ENCODE measurements around the gene TRIM37. TPM values are rescaled to one million over a fixed set of nuclear protein-coding genes. Genes with fewer than 3 reads are reported as not detected.

The TRIM37 gene
- polyA plus RNA-seq, 1 of the 3 experiments (the other 2 are of a cell fraction): 20.5 TPM

DNA sequence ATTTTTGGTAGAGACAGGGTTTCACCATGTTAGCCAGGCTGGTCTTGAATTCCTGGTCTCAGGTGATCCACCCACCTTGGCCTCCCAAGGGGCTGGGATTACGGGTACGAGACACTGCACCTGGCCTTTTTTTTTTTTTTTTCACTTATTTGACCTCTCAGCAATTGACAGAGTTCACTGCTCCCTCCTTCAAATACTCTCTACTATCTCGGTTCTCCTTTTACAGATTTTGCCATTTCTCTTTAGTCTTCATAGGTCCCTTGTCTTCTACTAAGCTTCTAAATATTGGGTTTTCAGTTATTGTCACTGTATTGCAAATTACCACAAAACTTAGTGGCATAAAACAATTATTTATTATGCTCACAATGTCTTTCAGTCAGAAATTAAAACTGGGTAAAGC, 159.3 kb downstream of the TRIM37 start:
- TF ChIP-seq TCF12 (IDR thresholded peaks at IDR 0.05) (no peak), EP300 (IDR thresholded peaks at IDR 0.05; ENCODE audit: borderline replicate concordance in 1 of 2, low read depth in 1 of 2, low read length in 1 of 2) (no peak), ELF1 (IDR thresholded peaks at IDR 0.05) (no peak), GATA2 (CRISPR knock-in tag; IDR thresholded peaks at IDR 0.05) (no peak), TEAD4 (IDR thresholded peaks at IDR 0.05; ENCODE audit: borderline replicate concordance, insufficient read depth) (no peak), TAF1 (IDR thresholded peaks at IDR 0.05; ENCODE audit: borderline replicate concordance, low read depth, low read length) (no peak)
- TF ChIP-seq, protein P1, sequence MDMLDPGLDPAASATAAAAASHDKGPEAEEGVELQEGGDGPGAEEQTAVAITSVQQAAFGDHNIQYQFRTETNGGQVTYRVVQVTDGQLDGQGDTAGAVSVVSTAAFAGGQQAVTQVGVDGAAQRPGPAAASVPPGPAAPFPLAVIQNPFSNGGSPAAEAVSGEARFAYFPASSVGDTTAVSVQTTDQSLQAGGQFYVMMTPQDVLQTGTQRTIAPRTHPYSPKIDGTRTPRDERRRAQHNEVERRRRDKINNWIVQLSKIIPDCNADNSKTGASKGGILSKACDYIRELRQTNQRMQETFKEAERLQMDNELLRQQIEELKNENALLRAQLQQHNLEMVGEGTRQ (IDR thresholded peaks at IDR 0.05; ENCODE audit: borderline replicate concordance, low read depth, low read length): no peak
- TF ChIP-seq, protein P2, sequence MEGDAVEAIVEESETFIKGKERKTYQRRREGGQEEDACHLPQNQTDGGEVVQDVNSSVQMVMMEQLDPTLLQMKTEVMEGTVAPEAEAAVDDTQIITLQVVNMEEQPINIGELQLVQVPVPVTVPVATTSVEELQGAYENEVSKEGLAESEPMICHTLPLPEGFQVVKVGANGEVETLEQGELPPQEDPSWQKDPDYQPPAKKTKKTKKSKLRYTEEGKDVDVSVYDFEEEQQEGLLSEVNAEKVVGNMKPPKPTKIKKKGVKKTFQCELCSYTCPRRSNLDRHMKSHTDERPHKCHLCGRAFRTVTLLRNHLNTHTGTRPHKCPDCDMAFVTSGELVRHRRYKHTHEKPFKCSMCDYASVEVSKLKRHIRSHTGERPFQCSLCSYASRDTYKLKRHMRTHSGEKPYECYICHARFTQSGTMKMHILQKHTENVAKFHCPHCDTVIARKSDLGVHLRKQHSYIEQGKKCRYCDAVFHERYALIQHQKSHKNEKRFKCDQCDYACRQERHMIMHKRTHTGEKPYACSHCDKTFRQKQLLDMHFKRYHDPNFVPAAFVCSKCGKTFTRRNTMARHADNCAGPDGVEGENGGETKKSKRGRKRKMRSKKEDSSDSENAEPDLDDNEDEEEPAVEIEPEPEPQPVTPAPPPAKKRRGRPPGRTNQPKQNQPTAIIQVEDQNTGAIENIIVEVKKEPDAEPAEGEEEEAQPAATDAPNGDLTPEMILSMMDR (IDR thresholded peaks at IDR 0.05): no peak
- TF ChIP-seq, protein P3, sequence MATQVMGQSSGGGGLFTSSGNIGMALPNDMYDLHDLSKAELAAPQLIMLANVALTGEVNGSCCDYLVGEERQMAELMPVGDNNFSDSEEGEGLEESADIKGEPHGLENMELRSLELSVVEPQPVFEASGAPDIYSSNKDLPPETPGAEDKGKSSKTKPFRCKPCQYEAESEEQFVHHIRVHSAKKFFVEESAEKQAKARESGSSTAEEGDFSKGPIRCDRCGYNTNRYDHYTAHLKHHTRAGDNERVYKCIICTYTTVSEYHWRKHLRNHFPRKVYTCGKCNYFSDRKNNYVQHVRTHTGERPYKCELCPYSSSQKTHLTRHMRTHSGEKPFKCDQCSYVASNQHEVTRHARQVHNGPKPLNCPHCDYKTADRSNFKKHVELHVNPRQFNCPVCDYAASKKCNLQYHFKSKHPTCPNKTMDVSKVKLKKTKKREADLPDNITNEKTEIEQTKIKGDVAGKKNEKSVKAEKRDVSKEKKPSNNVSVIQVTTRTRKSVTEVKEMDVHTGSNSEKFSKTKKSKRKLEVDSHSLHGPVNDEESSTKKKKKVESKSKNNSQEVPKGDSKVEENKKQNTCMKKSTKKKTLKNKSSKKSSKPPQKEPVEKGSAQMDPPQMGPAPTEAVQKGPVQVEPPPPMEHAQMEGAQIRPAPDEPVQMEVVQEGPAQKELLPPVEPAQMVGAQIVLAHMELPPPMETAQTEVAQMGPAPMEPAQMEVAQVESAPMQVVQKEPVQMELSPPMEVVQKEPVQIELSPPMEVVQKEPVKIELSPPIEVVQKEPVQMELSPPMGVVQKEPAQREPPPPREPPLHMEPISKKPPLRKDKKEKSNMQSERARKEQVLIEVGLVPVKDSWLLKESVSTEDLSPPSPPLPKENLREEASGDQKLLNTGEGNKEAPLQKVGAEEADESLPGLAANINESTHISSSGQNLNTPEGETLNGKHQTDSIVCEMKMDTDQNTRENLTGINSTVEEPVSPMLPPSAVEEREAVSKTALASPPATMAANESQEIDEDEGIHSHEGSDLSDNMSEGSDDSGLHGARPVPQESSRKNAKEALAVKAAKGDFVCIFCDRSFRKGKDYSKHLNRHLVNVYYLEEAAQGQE (IDR thresholded peaks at IDR 0.05; ENCODE audit: low read depth, low read length): no peak
- TF ChIP-seq, protein P4, sequence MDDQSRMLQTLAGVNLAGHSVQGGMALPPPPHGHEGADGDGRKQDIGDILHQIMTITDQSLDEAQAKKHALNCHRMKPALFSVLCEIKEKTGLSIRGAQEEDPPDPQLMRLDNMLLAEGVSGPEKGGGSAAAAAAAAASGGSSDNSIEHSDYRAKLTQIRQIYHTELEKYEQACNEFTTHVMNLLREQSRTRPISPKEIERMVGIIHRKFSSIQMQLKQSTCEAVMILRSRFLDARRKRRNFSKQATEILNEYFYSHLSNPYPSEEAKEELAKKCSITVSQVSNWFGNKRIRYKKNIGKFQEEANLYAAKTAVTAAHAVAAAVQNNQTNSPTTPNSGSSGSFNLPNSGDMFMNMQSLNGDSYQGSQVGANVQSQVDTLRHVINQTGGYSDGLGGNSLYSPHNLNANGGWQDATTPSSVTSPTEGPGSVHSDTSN (IDR thresholded peaks at IDR 0.05): no peak
- Histone ChIP-seq H3K79me2 (ENCODE audit: insufficient read depth) (no peaks in the 10 kb centered on the region), H3F3A (replicated peaks; ENCODE audit: insufficient read depth) (no peaks in the 10 kb centered on the region), H3K4me3 (ENCODE audit: low read depth in 2 of 2, low read length in 1 of 2) (no peak overlapping the region), H3K9me3 (peaks cover 16% of the 10 kb centered on the region), H3K27me3 (ENCODE audit: insufficient read depth) (no peaks in the 10 kb centered on the region), H3K27ac (ENCODE audit: low read depth in 2 of 2, low read length in 1 of 2) (no peak overlapping the region), H2AFZ (ENCODE audit: low read depth) (no peak overlapping the region), H3K4me2 (no peak overlapping the region), H4K20me1 (ENCODE audit: insufficient read depth) (no peaks in the 10 kb centered on the region), H3K36me3 (replicated peaks in 1 of 2; ENCODE audit: control insufficient read depth in 1 of 2, insufficient read depth in 2 of 2, low read length in 1 of 2) (no peaks in the 10 kb centered on the region), H3K9ac (no peak overlapping the region), H3K4me1 (ENCODE audit: control insufficient read depth in 1 of 2, insufficient read depth in 2 of 2, low read depth in 1 of 2, low read length in 1 of 2) (no peaks in the 10 kb centered on the region; a peak in 1 of 4 replicates), H3K9me2 (no peaks in the 10 kb centered on the region)
- DNase-seq: no peak
- ChIA-PET POLR2A (interaction anchor here (0.6 kb wide), 1 partner anchor 77 kb away, joined by 3 read pairs; no protein-coding TSS in a partner anchor), CTCF (no interaction called here)
- WGBS (ENCODE audit: low lambda C conversion rate): 65% methylated on average over 3 of the region's 3 CpGs
